ENCODE data around the gene GGCX.
"Not testable (repeated sequence)": the region's sequence is repeated elsewhere in the genome, so short reads cannot be mapped to it uniquely, and the experiment has no call there.

GGCX gene

GRCh38 chr2:85561280-85562212, at the start of gene GGCX:
TSS of gene GGCX (minus strand) at chr2:85561493. CDS start at chr2:85561428, 65 bp downstream.
- peak; percentile 91 for DNase-seq (ENCODE audit: low read depth)

- no peak for DNase-seq (ENCODE audit: low read depth)
These were observed 46.2 kb upstream of the GGCX start for GRCh38 chr2:85607268-85608215.

GRCh38 chr2:85606116-85606455, 44.8 kb upstream of the GGCX start:
- DNase-seq (ENCODE audit: low read depth), result no peak

GRCh38 chr2:85605406-85606115, 44.3 kb upstream of the GGCX start:
- no peak for DNase-seq (ENCODE audit: low read depth)

- no peak for DNase-seq (ENCODE audit: low read depth)
These were observed 43.5 kb upstream of the GGCX start for GRCh38 chr2:85604568-85605339.

- not testable (repeated sequence) for DNase-seq (ENCODE audit: low read depth)
These were observed 42.8 kb upstream of the GGCX start for GRCh38 chr2:85604133-85604444.

- DNase-seq (ENCODE audit: low read depth), result peak; percentile 84
These were observed 41.4 kb upstream of the GGCX start, which contains the start of gene TMEM150A for GRCh38 chr2:85602476-85603234. TSS of gene TMEM150A (minus strand) at chr2:85602698. CDS start at chr2:85601948, 750 bp downstream.

- no peak for DNase-seq (ENCODE audit: low read depth)
These were observed 40.6 kb upstream of the GGCX start for GRCh38 chr2:85601771-85602475.

- no peak for DNase-seq (ENCODE audit: low read depth)
These were observed 39.9 kb upstream of the GGCX start for GRCh38 chr2:85600951-85601770.

GRCh38 chr2:85600235-85600575, 38.9 kb upstream of the GGCX start:
- DNase-seq (ENCODE audit: low read depth), result no peak

- no peak for DNase-seq (ENCODE audit: low read depth)
These were observed 38.4 kb upstream of the GGCX start for GRCh38 chr2:85599468-85600234.

- DNase-seq (ENCODE audit: low read depth), result no peak
These were observed 37.5 kb upstream of the GGCX start for GRCh38 chr2:85598594-85599340.

- DNase-seq (ENCODE audit: low read depth), result no peak
These were observed 35.9 kb upstream of the GGCX start for GRCh38 chr2:85597241-85597640.

GRCh38 chr2:85596486-85597143, 35.3 kb upstream of the GGCX start:
- DNase-seq (ENCODE audit: low read depth), result no peak

GRCh38 chr2:85596026-85596333, 34.7 kb upstream of the GGCX start:
- DNase-seq (ENCODE audit: low read depth), result no peak

GRCh38 chr2:85595301-85596025, 34.2 kb upstream of the GGCX start, which contains the start of gene RNF181:
TSS of gene RNF181 (plus strand) at chr2:85595745. CDS start at chr2:85595764, 19 bp downstream.
- peak; percentile 81 for DNase-seq (ENCODE audit: low read depth)

All from activated T-helper 1 cell treated with Interleukin-2 at 50 U/mL for 16 hours (primary cell).